KMS-11 (cell line): ENCODE measurements around the gene DCAKD.

Source experiments
- H2AFZ ChIP-seq: fragments of 200-600 bp; sonication (generic); 2 replicates; pipeline ENCODE4 v1.6.1; 2016; ENCODE audit warnings: antibody characterized with exemption, mixed run types, low read depth
- H3K27ac ChIP-seq: fragments of 200-600 bp; sonication (generic); 2 replicates; pipeline ENCODE4 v1.6.1; 2016; ENCODE audit warnings: mild to moderate bottlenecking, mixed run types
- H3K27me3 ChIP-seq: fragments of 200-600 bp; sonication (generic); 2 replicates; pipeline ENCODE4 v1.6.1; 2017; ENCODE audit warnings: mild to moderate bottlenecking, low read depth, mixed run types, moderate library complexity; ENCODE audit not compliant: insufficient read depth
- H3K36me3 ChIP-seq: fragments of 200-600 bp; sonication (generic); 2 replicates; pipeline ENCODE4 v1.6.1; 2017; ENCODE audit warnings: mild to moderate bottlenecking, mixed run types; ENCODE audit not compliant: insufficient read depth
- H3K4me1 ChIP-seq: fragments of 200-600 bp; sonication (generic); 2 replicates; pipeline ENCODE4 v1.6.1; 2016; ENCODE audit warnings: mild to moderate bottlenecking, low read depth, mixed run types; ENCODE audit not compliant: poor library complexity, severe bottlenecking
- H3K4me2 ChIP-seq: fragments of 200-600 bp; sonication (generic); 2 replicates; pipeline ENCODE4 v1.7.0; 2016; ENCODE audit warnings: mild to moderate bottlenecking, mixed run types
- H3K4me3 ChIP-seq: fragments of 200-600 bp; sonication (generic); IDR thresholded peaks from 2 replicates; pipeline ENCODE4 v1.6.1; 2017; ENCODE audit warnings: low read depth, low read length, mixed read lengths; ENCODE audit not compliant: insufficient read depth
- H3K79me2 ChIP-seq: fragments of 200-600 bp; sonication (generic); 2 replicates; pipeline ENCODE4 v1.6.1; 2016; ENCODE audit warnings: low read depth, mixed run types; ENCODE audit not compliant: insufficient read depth
- H3K9ac ChIP-seq: fragments of 200-600 bp; sonication (generic); 2 replicates; pipeline ENCODE4 v1.6.1; 2016; ENCODE audit warnings: mild to moderate bottlenecking, mixed run types
- H4K20me1 ChIP-seq: fragments of 200-600 bp; sonication (generic); 2 replicates; pipeline ENCODE4 v1.6.1; 2016; ENCODE audit warnings: mild to moderate bottlenecking, mixed run types; ENCODE audit not compliant: insufficient read depth
- CTCF ChIP-seq: fragments of 200-600 bp; sonication (generic); conservative IDR thresholded peaks from 2 replicates; pipeline ENCODE4 v1.6.1; 2017; ENCODE audit warnings: low read depth, mild to moderate bottlenecking, antibody characterized with exemption, low read length, moderate library complexity, mixed read lengths

DCAKD gene

GRCh38 chr17:45038728-45039634, 12.5 kb downstream of the DCAKD start:
- no peaks in the 10 kb centered on the region for H3K36me3 ChIP-seq
- no peak overlapping the region for H3K4me3 ChIP-seq
- H3K4me2 ChIP-seq = no peak overlapping the region
- H2AFZ ChIP-seq = no peak overlapping the region
- no peaks in the 10 kb centered on the region for H3K27me3 ChIP-seq
- no peaks in the 10 kb centered on the region for H3K4me1 ChIP-seq
- no peaks in the 10 kb centered on the region for H4K20me1 ChIP-seq
- no peak overlapping the region for H3K9ac ChIP-seq
- H3K27ac ChIP-seq = no peak overlapping the region
- TF ChIP-seq CTCF = no peak
- H3K79me2 ChIP-seq = no peaks in the 10 kb centered on the region

- no peak overlapping the region for H3K4me2 ChIP-seq
- H3K27me3 ChIP-seq = no peaks in the 10 kb centered on the region
- H3K9ac ChIP-seq = no peak overlapping the region
- no peak overlapping the region for H3K27ac ChIP-seq
- no peaks in the 10 kb centered on the region for H3K36me3 ChIP-seq
- no peak overlapping the region for H3K4me3 ChIP-seq
- no peaks in the 10 kb centered on the region for H3K4me1 ChIP-seq
- no peaks in the 10 kb centered on the region for H3K79me2 ChIP-seq
- no peak for TF ChIP-seq CTCF
- H4K20me1 ChIP-seq = no peaks in the 10 kb centered on the region
- H2AFZ ChIP-seq = no peak overlapping the region
These were observed 14.7 kb downstream of the DCAKD start for GRCh38 chr17:45036691-45037090.

- no peaks in the 10 kb centered on the region for H3K27me3 ChIP-seq
- no peaks in the 10 kb centered on the region for H3K4me1 ChIP-seq
- H3K4me3 ChIP-seq = no peak overlapping the region
- no peak overlapping the region for H3K4me2 ChIP-seq
- H2AFZ ChIP-seq = no peak overlapping the region
- no peaks in the 10 kb centered on the region for H3K36me3 ChIP-seq
- no peaks in the 10 kb centered on the region for H4K20me1 ChIP-seq
- no peak overlapping the region for H3K9ac ChIP-seq
- no peak overlapping the region for H3K27ac ChIP-seq
- no peak for TF ChIP-seq CTCF
- no peaks in the 10 kb centered on the region for H3K79me2 ChIP-seq
These were observed 15.6 kb downstream of the DCAKD start for GRCh38 chr17:45035848-45036247.

GRCh38 chr17:45034599-45034998, 16.8 kb downstream of the DCAKD start:
- Histone ChIP-seq H3K4me1 (no peaks in the 10 kb centered on the region), H4K20me1 (no peaks in the 10 kb centered on the region), H3K27me3 (no peaks in the 10 kb centered on the region), H3K9ac (no peak overlapping the region), H2AFZ (no peak overlapping the region), H3K4me2 (no peak overlapping the region), H3K79me2 (no peaks in the 10 kb centered on the region), H3K27ac (no peak overlapping the region), H3K36me3 (no peaks in the 10 kb centered on the region), H3K4me3 (no peak overlapping the region)
- no peak for TF ChIP-seq CTCF
